ENCODE measurements around the gene LSS.

The LSS gene

DNA sequence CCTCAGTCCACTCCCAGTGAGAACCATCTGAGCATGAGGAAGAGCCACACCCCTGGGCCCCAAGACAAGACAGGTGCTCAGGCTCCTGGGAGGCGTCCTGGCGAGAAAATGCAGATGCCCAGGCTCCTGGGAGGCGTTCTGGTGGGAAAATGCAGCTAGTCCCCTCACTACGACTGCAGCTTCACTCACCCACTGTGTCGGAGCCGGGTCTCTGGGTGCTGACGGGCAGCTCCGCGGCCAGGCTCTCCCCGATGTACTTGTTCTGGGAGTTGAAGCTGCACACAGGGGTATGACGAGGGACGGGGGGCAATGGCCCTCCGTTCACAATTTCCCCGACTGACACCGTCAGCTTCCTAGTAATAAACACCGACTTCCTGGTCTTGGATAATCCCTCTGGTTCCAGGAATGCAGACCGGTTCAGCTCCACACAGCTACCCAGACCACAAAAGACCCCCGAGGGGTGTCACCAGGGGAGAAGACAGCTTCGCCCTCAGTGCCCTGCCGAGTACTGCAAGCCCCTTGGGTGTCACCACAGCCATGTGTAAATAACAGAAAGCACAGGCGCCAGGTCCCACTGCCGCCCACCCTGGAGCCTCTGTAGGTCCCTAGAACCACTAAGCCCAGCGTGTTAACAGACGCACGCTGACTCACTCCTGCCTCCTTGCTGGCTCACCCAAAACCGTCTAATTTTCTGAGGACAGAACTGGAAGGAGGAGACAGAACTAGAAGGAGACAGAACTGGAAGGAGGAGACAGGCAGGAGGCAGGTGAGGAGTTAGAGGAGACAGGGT, 37.4 kb upstream of the LSS start:
- TF ChIP-seq, protein P1, sequence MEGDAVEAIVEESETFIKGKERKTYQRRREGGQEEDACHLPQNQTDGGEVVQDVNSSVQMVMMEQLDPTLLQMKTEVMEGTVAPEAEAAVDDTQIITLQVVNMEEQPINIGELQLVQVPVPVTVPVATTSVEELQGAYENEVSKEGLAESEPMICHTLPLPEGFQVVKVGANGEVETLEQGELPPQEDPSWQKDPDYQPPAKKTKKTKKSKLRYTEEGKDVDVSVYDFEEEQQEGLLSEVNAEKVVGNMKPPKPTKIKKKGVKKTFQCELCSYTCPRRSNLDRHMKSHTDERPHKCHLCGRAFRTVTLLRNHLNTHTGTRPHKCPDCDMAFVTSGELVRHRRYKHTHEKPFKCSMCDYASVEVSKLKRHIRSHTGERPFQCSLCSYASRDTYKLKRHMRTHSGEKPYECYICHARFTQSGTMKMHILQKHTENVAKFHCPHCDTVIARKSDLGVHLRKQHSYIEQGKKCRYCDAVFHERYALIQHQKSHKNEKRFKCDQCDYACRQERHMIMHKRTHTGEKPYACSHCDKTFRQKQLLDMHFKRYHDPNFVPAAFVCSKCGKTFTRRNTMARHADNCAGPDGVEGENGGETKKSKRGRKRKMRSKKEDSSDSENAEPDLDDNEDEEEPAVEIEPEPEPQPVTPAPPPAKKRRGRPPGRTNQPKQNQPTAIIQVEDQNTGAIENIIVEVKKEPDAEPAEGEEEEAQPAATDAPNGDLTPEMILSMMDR (IDR thresholded peaks at IDR 0.05; ENCODE audit: low read length, missing control alignments) = no peak
- DNase-seq (ENCODE audit: low read depth) = no peak
- H3K4me3 ChIP-seq (replicated peaks; ENCODE audit: low read depth, low read length) = no peak overlapping the region

DNA sequence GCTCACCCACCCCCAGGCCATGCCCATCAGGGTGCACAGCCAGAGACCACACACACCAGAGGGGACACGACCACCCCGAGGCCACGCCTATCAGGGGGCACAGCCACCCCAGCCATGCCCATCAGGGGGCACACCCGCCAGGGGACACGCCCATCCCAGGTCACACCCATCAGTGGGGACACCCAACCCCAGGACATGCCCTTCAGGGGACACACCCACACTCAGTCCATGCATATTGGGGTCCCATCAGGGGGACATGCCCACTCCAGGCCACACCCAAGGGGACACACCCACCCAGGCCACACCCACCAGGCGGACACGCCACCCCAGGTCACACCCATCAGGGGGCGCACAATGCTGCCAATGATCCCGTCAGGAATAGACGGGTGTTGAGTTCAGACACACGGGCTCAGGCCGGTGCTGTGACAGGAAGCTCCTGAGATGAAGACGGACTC, 36.1 kb upstream of the LSS start:
- DNase-seq (ENCODE audit: low read depth) = no peak
- TF ChIP-seq, protein P1 (IDR thresholded peaks at IDR 0.05; ENCODE audit: low read length, missing control alignments) = no peak
- H3K4me3 ChIP-seq (replicated peaks; ENCODE audit: low read depth, low read length) = no peak overlapping the region

DNA sequence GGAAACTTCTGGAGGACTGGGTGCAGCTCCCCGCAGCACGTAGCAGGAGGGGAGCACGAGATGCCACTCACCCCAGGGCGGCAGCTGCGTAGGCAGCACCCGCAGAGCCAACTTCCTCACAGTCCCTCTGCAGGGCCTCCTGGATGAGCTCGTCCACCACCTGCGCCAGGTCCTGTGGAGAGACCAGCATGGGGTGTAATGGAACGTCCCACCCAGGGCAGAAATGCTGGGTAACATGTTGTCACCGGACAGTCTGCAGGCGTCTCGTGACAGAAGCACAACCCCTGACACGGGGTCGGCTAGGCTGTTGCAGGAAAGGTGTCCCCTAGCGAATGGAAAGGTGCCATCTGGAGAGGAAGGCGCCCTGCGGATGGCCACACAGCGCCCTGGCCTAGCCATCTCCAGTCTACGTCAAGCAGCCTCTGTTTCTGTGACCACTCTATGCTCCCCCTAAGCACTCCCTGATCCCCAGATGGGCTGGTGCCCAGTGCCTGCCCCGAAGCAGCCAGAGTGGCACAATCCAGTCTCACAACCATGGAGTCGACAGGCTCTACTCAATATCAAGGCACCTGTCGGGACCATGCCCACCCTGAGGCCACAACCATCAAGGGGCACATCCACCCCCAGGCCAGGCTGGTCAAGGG, 35.6 kb upstream of the LSS start:
- no peak for DNase-seq (ENCODE audit: low read depth)
- no peak overlapping the region for H3K4me3 ChIP-seq (replicated peaks; ENCODE audit: low read depth, low read length)
- TF ChIP-seq, protein P1 (IDR thresholded peaks at IDR 0.05; ENCODE audit: low read length, missing control alignments) = no peak

DNA sequence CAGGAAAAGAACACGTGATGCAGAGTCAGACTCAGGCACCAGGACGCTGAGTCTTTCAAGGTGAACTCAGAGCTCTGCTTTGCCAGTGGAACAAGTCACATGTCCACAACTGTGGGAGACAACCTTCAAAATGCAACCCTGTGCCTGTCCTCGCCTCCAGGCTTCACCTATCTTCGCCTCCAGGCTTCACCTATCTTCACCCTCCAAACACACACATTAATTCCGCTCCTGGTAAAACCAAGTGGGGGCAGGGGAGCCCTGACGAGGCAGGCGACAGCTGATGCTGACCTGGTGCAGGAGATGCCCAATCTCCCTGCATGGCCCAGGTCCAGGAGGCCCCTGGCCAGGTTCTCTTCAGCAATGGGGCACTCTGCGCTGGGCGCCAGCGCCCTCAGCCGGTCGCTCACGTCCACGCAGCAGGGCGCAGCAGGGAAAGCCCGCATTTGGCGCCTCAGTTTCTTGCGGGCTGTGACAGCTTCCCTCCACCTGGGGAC, 28.0 kb upstream of the LSS start:
- no peak for DNase-seq (ENCODE audit: low read depth)
- H3K4me3 ChIP-seq (replicated peaks; ENCODE audit: low read depth, low read length) = no peak overlapping the region
- TF ChIP-seq, protein P1 (IDR thresholded peaks at IDR 0.05; ENCODE audit: low read length, missing control alignments) = no peak

DNA sequence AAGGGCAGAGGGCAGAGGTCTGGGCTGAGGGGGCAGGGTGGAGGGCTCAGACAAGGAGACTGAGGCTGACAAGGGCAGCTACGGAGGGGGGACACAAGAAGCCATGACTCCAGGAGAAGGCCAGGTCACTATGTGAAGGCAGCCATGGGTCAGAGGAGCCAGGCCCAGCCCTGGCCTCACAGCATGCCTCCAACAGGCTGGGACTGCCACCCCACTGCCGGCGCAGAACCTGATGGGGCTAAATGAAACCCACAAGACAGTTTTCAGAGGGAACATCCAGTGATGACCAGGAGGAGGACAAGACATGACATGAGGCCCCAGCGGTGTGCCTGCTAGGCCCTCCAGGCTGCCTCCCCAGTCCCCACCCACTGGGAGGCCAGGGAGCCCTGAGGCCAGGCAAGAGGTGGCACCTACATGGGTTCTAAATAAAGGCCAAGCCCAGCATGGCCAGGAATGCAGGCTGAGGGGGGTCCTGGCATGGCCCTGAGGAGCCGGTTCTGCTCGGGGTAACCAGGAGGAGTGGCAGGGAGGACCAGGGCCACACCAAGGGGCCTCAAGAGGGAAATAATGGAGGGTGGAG, 27.3 kb upstream of the LSS start:
- no peak for DNase-seq (ENCODE audit: low read depth)
- H3K4me3 ChIP-seq (replicated peaks; ENCODE audit: low read depth, low read length) = no peak overlapping the region
- TF ChIP-seq, protein P1 (IDR thresholded peaks at IDR 0.05; ENCODE audit: low read length, missing control alignments) = no peak

DNA sequence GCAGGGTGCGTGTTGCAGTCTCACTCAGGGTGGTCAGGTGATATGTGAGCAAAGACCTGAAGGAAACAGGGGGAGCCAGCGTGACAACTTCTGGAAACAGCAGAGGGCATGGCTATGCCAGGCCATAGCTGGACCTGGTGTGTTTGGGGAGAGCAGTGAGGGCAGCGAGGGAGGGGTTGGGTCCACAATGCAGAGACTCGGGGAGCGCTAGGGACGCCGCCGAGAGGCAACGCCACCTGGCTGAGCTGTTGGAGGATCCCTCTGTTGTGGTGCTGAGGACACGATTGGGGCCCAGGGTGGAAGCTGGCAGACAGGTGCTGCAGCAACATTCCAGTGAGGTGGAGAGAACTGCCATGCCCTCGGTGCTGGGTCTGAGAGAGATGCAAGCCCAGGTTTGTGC, 26.6 kb upstream of the LSS start:
- H3K4me3 ChIP-seq (replicated peaks; ENCODE audit: low read depth, low read length) = no peak overlapping the region
- TF ChIP-seq, protein P1 (IDR thresholded peaks at IDR 0.05; ENCODE audit: low read length, missing control alignments) = no peak
- DNase-seq (ENCODE audit: low read depth) = no peak

All from fibroblast of pulmonary artery (primary cell).